Measurements from ENCODE around the gene SLC9A6. TPM values are rescaled to one million over a fixed set of nuclear protein-coding genes. Genes with fewer than 3 reads are reported as not detected.

The SLC9A6 gene
- total and polyA plus RNA-seq, 2 donors (not counting 1 experiment from before 2014, with no cell fraction given) = 22.2 to 30.4 TPM

DNA sequence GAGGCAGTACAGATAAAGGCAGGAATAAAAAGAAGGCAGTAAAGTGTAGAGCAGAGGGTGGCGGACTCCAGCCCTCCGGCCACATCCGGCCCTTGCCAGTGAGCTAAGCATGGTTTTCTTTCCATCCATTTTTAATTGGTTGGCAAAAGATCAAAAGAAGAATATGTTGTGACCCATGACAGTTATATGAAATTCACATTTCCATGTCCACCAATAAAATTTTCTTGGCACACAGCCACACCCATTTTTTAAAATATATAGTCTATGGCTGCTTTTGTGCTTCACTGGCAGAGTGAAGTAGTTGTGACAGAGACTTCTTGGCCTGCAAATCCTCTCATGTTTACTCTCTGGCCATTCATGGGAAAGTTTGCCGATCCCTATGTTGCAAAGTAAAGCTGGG lies 29.8 kb downstream of the SLC9A6 start:
- Histone ChIP-seq H2AFZ (ENCODE audit: low read length) (no peak overlapping the region), H3K4me1 (ENCODE audit: control insufficient read depth, extremely low read depth, insufficient read depth, low read length) (no peaks in the 10 kb centered on the region), H3K4me2 (ENCODE audit: extremely low read depth, insufficient read depth, low read length) (no peak overlapping the region), H3K27ac (ENCODE audit: insufficient read depth, low read length) (no peak overlapping the region), H3K36me3 (ENCODE audit: control insufficient read depth, insufficient read depth, low read length) (no peaks in the 10 kb centered on the region), H3K9me3 (ENCODE audit: control insufficient read depth, insufficient read depth, low read depth, low read length) (no peaks in the 10 kb centered on the region), H3K27me3 (ENCODE audit: control insufficient read depth, insufficient read depth, low read length) (no peaks in the 10 kb centered on the region), H3K4me3 (replicated peaks in 1 of 4; ENCODE audit: control extremely low read depth in 1 of 4, insufficient read depth in 1 of 4, low read depth in 3 of 4, low read length in 4 of 4) (no peak overlapping the region), H3K79me2 (ENCODE audit: control insufficient read depth, insufficient read depth, low read length) (no peaks in the 10 kb centered on the region), H4K20me1 (ENCODE audit: control insufficient read depth, extremely low read depth, insufficient read depth, low read length) (no peaks in the 10 kb centered on the region), H3K9ac (ENCODE audit: insufficient read depth, low read length) (no peak overlapping the region)
- no peak for TF ChIP-seq CTCF (conservative IDR thresholded peaks at IDR 0.05 in 1 of 2, IDR thresholded peaks at IDR 0.05 in 1 of 2; ENCODE audit: low read depth in 1 of 2, low read length in 2 of 2)
- no peak for TF ChIP-seq EZH2 (IDR thresholded peaks at IDR 0.05; ENCODE audit: low read length, missing control alignments)
- no peak for DNase-seq (ENCODE audit: low read depth in 2 of 2)

DNA sequence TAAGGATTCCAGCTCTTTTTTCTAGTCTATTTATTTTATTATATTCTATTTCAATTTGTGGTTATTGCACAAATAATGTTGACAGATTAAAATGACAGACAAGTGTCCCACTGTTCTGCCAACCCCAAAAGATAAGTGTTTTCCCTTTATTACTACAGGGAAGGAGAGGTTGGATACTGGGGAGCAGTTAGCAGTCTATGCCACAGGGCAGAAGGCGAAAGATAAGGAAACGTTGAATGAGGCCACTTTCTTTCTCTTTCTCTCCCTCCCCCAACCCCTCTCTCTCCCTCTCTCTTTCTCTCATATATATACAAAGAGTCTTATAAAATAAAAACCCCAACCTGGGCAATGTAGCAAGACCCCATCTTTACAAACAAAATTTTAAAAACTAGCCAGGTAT lies 31.6 kb downstream of the SLC9A6 start:
- Histone ChIP-seq H3K9ac (ENCODE audit: insufficient read depth, low read length) (no peak overlapping the region), H2AFZ (ENCODE audit: low read length) (no peak overlapping the region), H3K4me1 (ENCODE audit: control insufficient read depth, extremely low read depth, insufficient read depth, low read length) (no peaks in the 10 kb centered on the region), H3K9me3 (ENCODE audit: control insufficient read depth, insufficient read depth, low read depth, low read length) (no peaks in the 10 kb centered on the region), H4K20me1 (ENCODE audit: control insufficient read depth, extremely low read depth, insufficient read depth, low read length) (no peaks in the 10 kb centered on the region), H3K79me2 (ENCODE audit: control insufficient read depth, insufficient read depth, low read length) (no peaks in the 10 kb centered on the region), H3K36me3 (ENCODE audit: control insufficient read depth, insufficient read depth, low read length) (no peaks in the 10 kb centered on the region), H3K4me3 (replicated peaks in 1 of 4; ENCODE audit: control extremely low read depth in 1 of 4, insufficient read depth in 1 of 4, low read depth in 3 of 4, low read length in 4 of 4) (no peak overlapping the region), H3K27ac (ENCODE audit: insufficient read depth, low read length) (no peak overlapping the region), H3K4me2 (ENCODE audit: extremely low read depth, insufficient read depth, low read length) (no peak overlapping the region), H3K27me3 (ENCODE audit: control insufficient read depth, insufficient read depth, low read length) (no peaks in the 10 kb centered on the region)
- TF ChIP-seq CTCF (conservative IDR thresholded peaks at IDR 0.05 in 1 of 2, IDR thresholded peaks at IDR 0.05 in 1 of 2; ENCODE audit: low read depth in 1 of 2, low read length in 2 of 2) = no peak
- no peak for DNase-seq (ENCODE audit: low read depth in 2 of 2)

DNA sequence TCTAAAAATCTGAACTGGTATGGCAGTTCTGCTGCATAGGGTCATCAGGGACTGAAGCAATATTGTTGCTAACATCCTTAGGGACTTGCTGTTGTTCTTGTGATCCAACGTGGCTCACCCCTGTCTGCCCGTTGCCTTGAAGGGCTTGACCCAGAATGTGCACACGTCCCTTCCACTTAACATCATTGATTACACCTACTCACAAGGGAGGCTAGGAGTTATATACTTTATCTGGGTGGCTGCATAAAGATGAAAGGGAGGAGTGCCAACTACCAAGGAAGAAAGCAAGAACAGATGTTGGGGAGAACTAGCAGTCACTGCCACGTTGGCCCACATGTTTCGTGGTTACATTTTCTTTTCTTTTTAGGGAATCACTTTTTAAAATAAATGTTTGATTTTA lies 34.0 kb downstream of the SLC9A6 start:
- H2AFZ ChIP-seq (ENCODE audit: low read length) = no peak overlapping the region
- no peak for TF ChIP-seq EZH2 (IDR thresholded peaks at IDR 0.05; ENCODE audit: low read length, missing control alignments)
- no peak for TF ChIP-seq CTCF (conservative IDR thresholded peaks at IDR 0.05 in 1 of 2, IDR thresholded peaks at IDR 0.05 in 1 of 2; ENCODE audit: low read depth in 1 of 2, low read length in 2 of 2)

More for the DNA sequence above, 34.0 kb downstream of the SLC9A6 start:
- Histone ChIP-seq H3K4me3 (replicated peaks in 1 of 4; ENCODE audit: control extremely low read depth in 1 of 4, insufficient read depth in 1 of 4, low read depth in 3 of 4, low read length in 4 of 4) (no peak overlapping the region), H3K9me3 (ENCODE audit: control insufficient read depth, insufficient read depth, low read depth, low read length) (no peaks in the 10 kb centered on the region), H3K9ac (ENCODE audit: insufficient read depth, low read length) (no peak overlapping the region), H3K79me2 (ENCODE audit: control insufficient read depth, insufficient read depth, low read length) (no peaks in the 10 kb centered on the region), H3K4me2 (ENCODE audit: extremely low read depth, insufficient read depth, low read length) (no peak overlapping the region), H3K27ac (ENCODE audit: insufficient read depth, low read length) (no peak overlapping the region), H3K27me3 (ENCODE audit: control insufficient read depth, insufficient read depth, low read length) (no peaks in the 10 kb centered on the region), H3K4me1 (ENCODE audit: control insufficient read depth, extremely low read depth, insufficient read depth, low read length) (no peaks in the 10 kb centered on the region), H4K20me1 (ENCODE audit: control insufficient read depth, extremely low read depth, insufficient read depth, low read length) (no peaks in the 10 kb centered on the region), H3K36me3 (ENCODE audit: control insufficient read depth, insufficient read depth, low read length) (no peaks in the 10 kb centered on the region)
- DNase-seq (ENCODE audit: low read depth in 2 of 2) = no peak

Measured in fibroblast of lung (primary cell).